Spinal cord (tissue), 10 donors: ENCODE measurements around the gene DTX2. TPM values are rescaled to one million over a fixed set of nuclear protein-coding genes. Genes with fewer than 3 reads are reported as not detected.
"Not testable (repeated sequence)": the region's sequence is repeated elsewhere in the genome, so short reads cannot be mapped to it uniquely, and the experiment has no call there.

Experiments used
- DNase-seq, 6 donors: peaks; one replicate each; pipeline versions ENCODE4 v3.0.0 to v3.0.0-alpha.2; 2013 to 2015; ENCODE audit warnings: low spot score in 6 of 6, low read depth in 4 of 6
- H3K27ac ChIP-seq: one replicate; pipeline ENCODE4 v1.5.1; 2013; ENCODE audit warnings: low read depth, low read length, control low read depth
- H3K27me3 ChIP-seq: one replicate; pipeline ENCODE4 v1.6.1; 2013; ENCODE audit warnings: low read length; ENCODE audit not compliant: control insufficient read depth, insufficient read depth
- H3K36me3 ChIP-seq: one replicate; pipeline ENCODE4 v1.6.1; 2013; ENCODE audit warnings: low read length; ENCODE audit not compliant: control insufficient read depth, insufficient read depth
- H3K4me1 ChIP-seq: one replicate; pipeline ENCODE4 v1.6.1; 2013; ENCODE audit warnings: low read length; ENCODE audit not compliant: control insufficient read depth, insufficient read depth
- H3K4me3 ChIP-seq: one replicate; pipeline ENCODE4 v1.5.1; 2013; ENCODE audit warnings: low read depth, low read length, control low read depth
- H3K9me3 ChIP-seq: one replicate; pipeline ENCODE4 v1.6.1; 2013; ENCODE audit warnings: low read length; ENCODE audit not compliant: control insufficient read depth, insufficient read depth
- WGBS: methylation state at CpG from one replicate; pipeline ENCODE4 v1.1.5; 2013; ENCODE audit warnings: missing lambda C conversion rate; ENCODE audit not compliant: insufficient coverage; 5-methylcytosine and 5-hydroxymethylcytosine counted together
- polyA plus RNA-seq, 2 donors: library from polyadenylated mRNA; unstranded; fragments of 120-200 nt; gene quantifications; one replicate each; pipeline ENCODE4 v1.2.1, GENCODE V29; 2013; ENCODE audit not compliant: insufficient read length in 2 of 2
- total RNA-seq, 2 donors: library from RNA; depleted of rRNA in 1 of 2; stranded (reverse); fragments of 120-200 nt in 1 of 2; fragments of >200 nt in 1 of 2; gene quantifications; one replicate each; pipeline versions ENCODE4 v1.2.3 to v1.2.4, GENCODE V29; 2013 to 2014
- donor health status: healthy.

The DTX2 gene
- total and polyA plus RNA-seq, 4 donors, result 3.6 to 11.4 (median 7.7) TPM

- not testable (repeated sequence) for H3K9me3 ChIP-seq, H3K4me1 ChIP-seq, DNase-seq, H3K4me3 ChIP-seq, H3K27me3 ChIP-seq, H3K27ac ChIP-seq
- peaks cover 33% of the 10 kb centered on the region for H3K36me3 ChIP-seq
- 83% methylated on average over 4 of the region's 13 CpGs for WGBS
Observed at GRCh38 chr7:76502224-76502623, 40.7 kb downstream of the DTX2 start.

- H3K27me3 ChIP-seq, DNase-seq, H3K27ac ChIP-seq, H3K9me3 ChIP-seq, H3K4me1 ChIP-seq, H3K4me3 ChIP-seq: not testable (repeated sequence)
- H3K36me3 ChIP-seq, result peaks cover 33% of the 10 kb centered on the region
- 90% methylated on average over 12 of the region's 16 CpGs for WGBS
Observed at GRCh38 chr7:76502836-76503235, 41.3 kb downstream of the DTX2 start.

GRCh38 chr7:76503244-76503643, 41.7 kb downstream of the DTX2 start:
- H3K27me3 ChIP-seq, H3K9me3 ChIP-seq, DNase-seq, H3K4me1 ChIP-seq, H3K4me3 ChIP-seq, H3K27ac ChIP-seq: not testable (repeated sequence)
- WGBS, result 89% methylated on average over 4 of the region's 12 CpGs
- peaks cover 33% of the 10 kb centered on the region for H3K36me3 ChIP-seq

- H3K4me1 ChIP-seq, H3K4me3 ChIP-seq, H3K27ac ChIP-seq, DNase-seq, H3K9me3 ChIP-seq, H3K27me3 ChIP-seq: not testable (repeated sequence)
- peaks cover 33% of the 10 kb centered on the region for H3K36me3 ChIP-seq
- 79% methylated on average over 16 of the region's 33 CpGs for WGBS
Observed at GRCh38 chr7:76504351-76505167, 43.0 kb downstream of the DTX2 start.

- H3K27ac ChIP-seq, result no peak overlapping the region
- 95% methylated on average over 28 of the region's 32 CpGs for WGBS
- H3K27me3 ChIP-seq, result no peaks in the 10 kb centered on the region
- H3K4me3 ChIP-seq, result no peak overlapping the region
- no peaks in the 10 kb centered on the region for H3K9me3 ChIP-seq
- no peak for DNase-seq
- H3K4me1 ChIP-seq, result peaks cover 6% of the 10 kb centered on the region
- peaks cover 33% of the 10 kb centered on the region for H3K36me3 ChIP-seq
Observed at GRCh38 chr7:76505168-76506080, 43.9 kb downstream of the DTX2 start.

GRCh38 chr7:76506081-76506440, 44.6 kb downstream of the DTX2 start:
- H3K4me3 ChIP-seq, result no peak overlapping the region

GRCh38 chr7:76506643-76507042, 45.1 kb downstream of the DTX2 start:
- DNase-seq, H3K4me3 ChIP-seq, H3K4me1 ChIP-seq, H3K27ac ChIP-seq, H3K9me3 ChIP-seq, H3K27me3 ChIP-seq: not testable (repeated sequence)
- H3K36me3 ChIP-seq, result peaks cover 28% of the 10 kb centered on the region
- 98% methylated on average over 8 of the region's 8 CpGs for WGBS

More at GRCh38 chr7:76506081-76506440, 44.6 kb downstream of the DTX2 start:
- WGBS, result 87% methylated on average over 5 of the region's 5 CpGs
- Histone ChIP-seq H3K27ac (no peak overlapping the region), H3K9me3 (no peaks in the 10 kb centered on the region), H3K36me3 (peaks cover 30% of the 10 kb centered on the region), H3K27me3 (no peaks in the 10 kb centered on the region), H3K4me1 (peaks cover 7% of the 10 kb centered on the region)
- DNase-seq, result no peak

- H3K36me3 ChIP-seq, result peaks cover 21% of the 10 kb centered on the region
- WGBS, result 91% methylated on average over 10 of the region's 11 CpGs
- no peaks in the 10 kb centered on the region for H3K9me3 ChIP-seq
- H3K4me1 ChIP-seq, result peaks cover 7% of the 10 kb centered on the region
- H3K27me3 ChIP-seq, result no peaks in the 10 kb centered on the region
- H3K27ac ChIP-seq, result no peak overlapping the region
- no peak overlapping the region for H3K4me3 ChIP-seq
- DNase-seq, result no peak
Observed at GRCh38 chr7:76507723-76508406, 46.4 kb downstream of the DTX2 start.
